Right lobe of liver (tissue), 6 donors: ENCODE results near the gene GRAP2. TPM values are rescaled to one million over a fixed set of nuclear protein-coding genes. Genes with fewer than 3 reads are reported as not detected.

Source experiments
- ATAC-seq, 4 donors: fragments of 200-7000 bp; cut with Tn5 transposase; one replicate each; pipeline ENCODE4 v1.9.1; 2020; ENCODE audit warnings: mild to moderate bottlenecking in 4 of 4, moderate library complexity in 4 of 4
- DNase-seq, 3 donors: peaks; one replicate each; pipeline ENCODE4 v3.0.0-alpha.2; 2020
- H3K27ac ChIP-seq, 3 donors: fragments of 200-600 bp; one replicate each; pipeline ENCODE4 v1.8.0; 2022
- H3K27me3 ChIP-seq, 2 donors: fragments of 200-600 bp; one replicate each; pipeline ENCODE4 v1.8.0; 2022
- H3K36me3 ChIP-seq, 4 donors: fragments of 200-600 bp; sonication (generic) in 1 of 4; one replicate each; pipeline versions ENCODE4 v1.5.1 to v1.8.0; 2017 to 2022; ENCODE audit warnings: control low read depth in 1 of 4
- H3K4me1 ChIP-seq, 4 donors: fragments of 200-600 bp; sonication (generic) in 1 of 4; one replicate each; pipeline versions ENCODE4 v1.5.1 to v1.8.0; 2017 to 2022; ENCODE audit warnings: control low read depth in 1 of 4
- H3K4me3 ChIP-seq, 3 donors: fragments of 200-600 bp; one replicate each; pipeline ENCODE4 v1.8.0; 2022
- H3K9me3 ChIP-seq, 4 donors: fragments of 200-600 bp; sonication (generic) in 1 of 4; one replicate each; pipeline versions ENCODE4 v1.5.1 to v1.8.0; 2017 to 2022; ENCODE audit warnings: control low read depth in 1 of 4
- POLR2A ChIP-seq: fragments of 450-650 bp; IDR thresholded peaks from one replicate; pipeline ENCODE4 v1.6.1; 2017; ENCODE audit warnings: antibody characterized with exemption, mild to moderate bottlenecking
- WGBS: methylation state at CpG from one replicate; pipeline ENCODE4 v1.1.6; 2018; ENCODE audit warnings: low coverage, low lambda C conversion rate; ENCODE audit not compliant: insufficient coverage; ENCODE audit errors: missing lambda C conversion rate; 5-methylcytosine and 5-hydroxymethylcytosine counted together
- intact Hi-C, 2 donors: fragments of 100-400 bp; cut with DNase I; formaldehyde crosslinking; loops; one replicate each; pipeline versions ENCODE4 v1.11.2 to v1.14.1; 2022
- total RNA-seq, 6 experiments: library from RNA; depleted of rRNA in 2 of 6; stranded (reverse); fragments of >200 nt in 2 of 6; fragmentation: NEBNext Ultra II Directional in 3 of 6; extraction: Animal tissue kit (Norgen Biotek cat#: 25700) in 3 of 6; gene quantifications; one replicate each; pipeline versions ENCODE4 v1.1.0 to v1.2.4, GENCODE V29; 2016 to 2023
- TF ChIP-seq, protein P1 (sequence below), 4 donors: fragments of 200-600 bp in 3 of 4; fragments of 450-650 bp in 1 of 4; IDR thresholded peaks; one replicate each; pipeline versions ENCODE4 v1.5.1 to v1.8.0; 2016 to 2022; ENCODE audit warnings: antibody characterized with exemption in 4 of 4, mild to moderate bottlenecking in 2 of 4
- donor health status: DM: no; HTN: yes; CAD: no.
- donor health status: DM: no; HTN: no; CAD: no.
- donor health status: DM: no; HTN: no; CAD: no.
- donor health status: DM: no; HTN: yes; CAD: no.
- donor health status: DM: no; HTN: yes; CAD: no.

The GRAP2 gene
- total RNA-seq, 6 experiments from 2014 or later = 0.46 to 1.7 (median 0.74) TPM

DNA sequence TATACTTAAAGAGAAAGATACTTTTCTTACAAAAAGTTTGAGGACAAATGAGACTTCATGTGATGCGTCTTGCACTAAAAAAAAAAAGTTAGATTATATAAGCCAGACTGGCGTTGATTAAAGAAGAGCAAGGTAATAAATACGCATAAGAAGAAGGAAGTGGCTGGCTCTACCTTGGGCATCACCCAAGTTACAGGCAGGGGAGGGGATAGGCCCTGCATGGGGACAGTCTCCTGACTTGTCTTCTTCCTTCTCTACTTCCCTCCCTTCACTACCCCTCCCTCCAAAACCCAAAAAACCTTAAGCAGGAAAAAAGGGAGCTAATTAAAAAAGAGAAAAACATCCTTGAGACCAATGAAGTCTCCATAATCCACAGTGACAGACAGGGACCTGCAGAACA is 37.0 kb downstream of the GRAP2 start:
- H3K4me3 ChIP-seq = no peak overlapping the region
- H3K9me3 ChIP-seq = no peaks in the 10 kb centered on the region
- no peak overlapping the region for H3K27ac ChIP-seq
- 52% methylated on average over 3 of the region's 3 CpGs for WGBS
- DNase-seq = no peak
- intact Hi-C loops = loop anchor here in 1 of 2 donors (10.0 kb wide), 1 partner anchor 87 kb away; no protein-coding TSS in a partner anchor
- no peak for ATAC-seq
- no peaks in the 10 kb centered on the region for H3K36me3 ChIP-seq
- no peaks in the 10 kb centered on the region for H3K27me3 ChIP-seq
- no peaks in the 10 kb centered on the region for H3K4me1 ChIP-seq
- no peak for TF ChIP-seq POLR2A
- TF ChIP-seq, protein P1, sequence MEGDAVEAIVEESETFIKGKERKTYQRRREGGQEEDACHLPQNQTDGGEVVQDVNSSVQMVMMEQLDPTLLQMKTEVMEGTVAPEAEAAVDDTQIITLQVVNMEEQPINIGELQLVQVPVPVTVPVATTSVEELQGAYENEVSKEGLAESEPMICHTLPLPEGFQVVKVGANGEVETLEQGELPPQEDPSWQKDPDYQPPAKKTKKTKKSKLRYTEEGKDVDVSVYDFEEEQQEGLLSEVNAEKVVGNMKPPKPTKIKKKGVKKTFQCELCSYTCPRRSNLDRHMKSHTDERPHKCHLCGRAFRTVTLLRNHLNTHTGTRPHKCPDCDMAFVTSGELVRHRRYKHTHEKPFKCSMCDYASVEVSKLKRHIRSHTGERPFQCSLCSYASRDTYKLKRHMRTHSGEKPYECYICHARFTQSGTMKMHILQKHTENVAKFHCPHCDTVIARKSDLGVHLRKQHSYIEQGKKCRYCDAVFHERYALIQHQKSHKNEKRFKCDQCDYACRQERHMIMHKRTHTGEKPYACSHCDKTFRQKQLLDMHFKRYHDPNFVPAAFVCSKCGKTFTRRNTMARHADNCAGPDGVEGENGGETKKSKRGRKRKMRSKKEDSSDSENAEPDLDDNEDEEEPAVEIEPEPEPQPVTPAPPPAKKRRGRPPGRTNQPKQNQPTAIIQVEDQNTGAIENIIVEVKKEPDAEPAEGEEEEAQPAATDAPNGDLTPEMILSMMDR (IDR thresholded peaks at IDR 0.05) = no peak

DNA sequence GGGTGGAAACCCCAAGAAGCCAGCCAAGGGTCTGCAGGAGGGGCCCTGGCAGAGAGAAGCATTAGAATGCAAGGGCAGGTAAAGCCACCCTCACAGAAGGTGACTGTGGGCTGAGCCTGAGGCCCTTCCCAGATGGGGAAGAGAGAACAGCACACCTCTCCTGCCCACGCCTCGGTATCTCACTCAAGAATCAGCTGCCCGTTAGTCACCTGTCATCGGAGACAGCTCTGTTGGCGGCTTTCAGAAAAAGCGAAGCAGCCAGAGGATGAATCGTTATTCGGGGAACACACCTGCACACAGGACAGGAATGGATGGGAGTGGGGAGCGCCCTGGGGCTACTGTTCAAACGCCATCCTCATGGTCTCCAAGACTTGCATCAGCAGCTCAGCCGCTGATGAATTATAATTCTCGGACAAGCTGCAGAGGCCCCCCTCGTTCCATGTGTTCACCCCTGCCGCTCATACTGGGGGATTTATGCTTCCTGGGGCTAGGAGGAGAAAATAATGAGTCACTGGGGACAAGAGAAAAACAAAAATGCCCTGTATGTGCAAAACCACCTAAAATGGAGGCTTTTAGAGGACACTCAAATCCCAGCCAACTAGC is 37.7 kb downstream of the GRAP2 start:
- H3K4me3 ChIP-seq = no peak overlapping the region
- DNase-seq (no peak), ATAC-seq (no peak)
- H3K4me1 ChIP-seq = no peaks in the 10 kb centered on the region
- WGBS = 60% methylated on average over 3 of the region's 14 CpGs
- no peaks in the 10 kb centered on the region for H3K36me3 ChIP-seq
- H3K9me3 ChIP-seq = no peaks in the 10 kb centered on the region
- H3K27me3 ChIP-seq = no peaks in the 10 kb centered on the region
- no peak overlapping the region for H3K27ac ChIP-seq
- TF ChIP-seq, protein P1 (IDR thresholded peaks at IDR 0.05) = no peak
- no peak for TF ChIP-seq POLR2A
- intact Hi-C loops = loop anchor here in 1 of 2 donors (10.0 kb wide), 1 partner anchor 86 kb away; no protein-coding TSS in a partner anchor

DNA sequence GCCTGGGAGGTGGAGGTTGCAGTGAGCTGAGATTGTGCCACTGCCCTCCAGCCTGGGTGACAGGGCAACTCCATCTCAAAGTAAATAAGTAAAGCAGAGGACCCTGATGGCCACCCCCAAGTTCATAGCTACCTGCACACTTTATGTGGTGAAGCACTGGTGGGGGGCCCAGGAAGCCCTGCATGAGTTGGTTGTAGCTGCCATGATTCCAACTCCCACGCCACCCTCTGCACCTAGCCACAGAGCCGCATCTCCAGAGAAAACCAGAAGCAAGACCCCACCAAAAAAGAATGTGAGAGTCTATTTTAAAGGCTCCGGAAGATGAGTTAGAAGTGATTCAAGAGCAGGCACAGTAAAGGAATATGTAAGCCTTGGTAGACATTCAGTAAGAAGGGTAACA is 38.9 kb downstream of the GRAP2 start:
- H3K4me1 ChIP-seq = no peaks in the 10 kb centered on the region
- ATAC-seq (no peak), DNase-seq (no peak)
- intact Hi-C loops = loop anchor here in 1 of 2 donors (10.0 kb wide), 1 partner anchor 85 kb away; no protein-coding TSS in a partner anchor
- no peaks in the 10 kb centered on the region for H3K27me3 ChIP-seq
- no peak for TF ChIP-seq POLR2A
- TF ChIP-seq, protein P1 (IDR thresholded peaks at IDR 0.05) = no peak
- H3K9me3 ChIP-seq = no peaks in the 10 kb centered on the region
- H3K36me3 ChIP-seq = no peaks in the 10 kb centered on the region
- H3K4me3 ChIP-seq = no peak overlapping the region
- WGBS = 66% methylated on average over 3 of the region's 3 CpGs
- no peak overlapping the region for H3K27ac ChIP-seq

DNA sequence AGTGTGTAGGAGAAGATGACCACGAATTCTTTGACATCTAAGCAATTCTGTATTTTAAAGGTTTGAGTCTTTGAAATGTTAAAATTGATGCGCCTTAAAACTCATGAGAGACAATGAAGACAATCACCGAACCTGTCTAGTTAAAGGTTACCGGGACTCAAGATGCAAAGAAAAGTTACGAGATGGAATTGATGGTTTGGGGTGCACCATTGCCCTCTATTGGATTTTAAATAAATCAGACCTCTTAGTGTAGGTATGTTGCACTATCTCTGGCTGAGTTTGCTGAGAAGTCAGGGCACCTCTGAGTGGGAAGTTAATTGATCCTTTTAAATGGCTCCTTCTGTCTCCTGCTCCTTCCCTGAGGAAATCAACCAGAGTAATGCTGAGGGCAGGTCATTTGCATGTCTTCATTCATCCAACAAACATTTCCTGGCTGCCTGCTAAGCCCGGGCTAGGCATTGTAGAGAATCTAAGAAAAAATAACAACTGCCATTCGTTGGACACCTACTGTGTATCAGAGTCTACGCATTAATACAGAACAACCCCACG is 39.9 kb downstream of the GRAP2 start:
- TF ChIP-seq, protein P1 (IDR thresholded peaks at IDR 0.05) = no peak
- TF ChIP-seq POLR2A = no peak
- Histone ChIP-seq H3K9me3 (no peaks in the 10 kb centered on the region), H3K27me3 (no peaks in the 10 kb centered on the region), H3K27ac (no peak overlapping the region), H3K36me3 (no peaks in the 10 kb centered on the region), H3K4me3 (no peak overlapping the region), H3K4me1 (no peaks in the 10 kb centered on the region)
- no peak for ATAC-seq
- intact Hi-C loops = no loop called here
- no peak for DNase-seq
- WGBS = 68% methylated on average over 9 of the region's 9 CpGs
